AG09319 (cell line): ENCODE data around the gene HES1.

ENCODE experiments used
- DNase-seq: peaks from one replicate; pipeline ENCODE4 v3.0.0-alpha.2; 2010; ENCODE audit warnings: low read depth; ENCODE audit errors: extremely low read depth
- CTCF ChIP-seq: IDR thresholded peaks from 2 replicates; pipeline ENCODE4 v1.5.1; 2011; ENCODE audit warnings: low read depth, mild to moderate bottlenecking, inconsistent platforms, low read length, moderate library complexity

Gene HES1

GRCh38 chr3:194139071-194139813 lies 3.3 kb downstream of the HES1 start:
- no peak for TF ChIP-seq CTCF

GRCh38 chr3:194139814-194140391 lies 4.0 kb downstream of the HES1 start:
- no peak for TF ChIP-seq CTCF
- DNase-seq = no peak

More at GRCh38 chr3:194139071-194139813, 3.3 kb downstream of the HES1 start:
- DNase-seq = peak; percentile 84

- TF ChIP-seq CTCF = no peak
- no peak for DNase-seq
Measured at GRCh38 chr3:194140520-194141414, 4.8 kb downstream of the HES1 start.

- no peak for TF ChIP-seq CTCF
- peak; percentile 68 for DNase-seq
Measured at GRCh38 chr3:194141415-194142155, 5.6 kb downstream of the HES1 start.

GRCh38 chr3:194142156-194142910 lies 6.4 kb downstream of the HES1 start:
- TF ChIP-seq CTCF = no peak
- DNase-seq = no peak

- no peak for DNase-seq
- no peak for TF ChIP-seq CTCF
Measured at GRCh38 chr3:194145702-194146101, 9.8 kb downstream of the HES1 start.
